Femur (tissue), 1 donor: Measurements from ENCODE around the gene MAP3K4.

Experiments used
- DNase-seq: peaks from one replicate; pipeline ENCODE4 v3.0.0-alpha.2; 2017

The MAP3K4 gene

DNA sequence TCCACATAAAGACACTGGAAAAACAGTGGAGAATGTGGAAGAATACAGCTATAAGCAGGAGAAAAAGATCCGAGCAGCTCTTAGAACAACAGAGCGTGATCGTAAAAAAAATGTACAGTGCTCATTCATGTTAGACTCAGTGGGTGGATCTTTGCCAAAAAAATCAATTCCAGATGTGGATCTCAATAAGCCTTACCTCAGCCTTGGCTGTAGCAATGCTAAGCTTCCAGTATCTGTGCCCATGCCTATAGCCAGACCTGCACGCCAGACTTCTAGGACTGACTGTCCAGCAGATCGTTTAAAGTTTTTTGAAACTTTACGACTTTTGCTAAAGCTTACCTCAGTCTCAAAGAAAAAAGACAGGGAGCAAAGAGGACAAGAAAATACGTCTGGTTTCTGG, 57.1 kb downstream of the MAP3K4 start:
- DNase-seq = peak; percentile 71

DNA sequence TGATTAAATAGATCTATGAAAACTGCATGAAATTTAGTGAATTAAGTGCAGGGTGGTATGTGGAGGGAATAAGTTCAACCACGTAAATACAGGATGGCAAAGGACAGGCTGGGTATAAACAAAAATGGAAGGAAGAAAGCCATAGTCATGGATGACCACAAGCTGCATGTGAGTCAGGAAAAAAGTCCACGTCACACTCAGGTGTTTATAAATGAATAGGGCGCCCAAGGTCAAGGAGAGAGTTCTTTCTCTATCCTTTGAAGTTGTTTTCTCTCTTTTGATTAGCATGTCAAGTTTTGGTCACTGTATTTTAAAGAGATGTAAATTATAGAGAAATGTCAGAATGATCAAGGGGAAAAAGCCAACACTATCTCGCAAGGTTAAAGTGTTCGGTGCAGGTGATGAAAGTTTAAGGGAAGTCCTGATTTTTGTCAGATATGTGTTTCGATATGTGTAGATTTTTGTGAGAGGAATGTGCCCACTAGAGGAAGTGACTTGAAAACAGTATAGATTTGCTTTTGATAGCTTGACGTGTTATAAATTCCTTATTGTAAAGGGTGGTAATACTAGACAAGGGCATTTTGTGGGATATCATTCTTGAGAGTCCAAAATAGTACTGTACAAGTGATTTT, 58.7 kb downstream of the MAP3K4 start:
- DNase-seq = no peak

DNA sequence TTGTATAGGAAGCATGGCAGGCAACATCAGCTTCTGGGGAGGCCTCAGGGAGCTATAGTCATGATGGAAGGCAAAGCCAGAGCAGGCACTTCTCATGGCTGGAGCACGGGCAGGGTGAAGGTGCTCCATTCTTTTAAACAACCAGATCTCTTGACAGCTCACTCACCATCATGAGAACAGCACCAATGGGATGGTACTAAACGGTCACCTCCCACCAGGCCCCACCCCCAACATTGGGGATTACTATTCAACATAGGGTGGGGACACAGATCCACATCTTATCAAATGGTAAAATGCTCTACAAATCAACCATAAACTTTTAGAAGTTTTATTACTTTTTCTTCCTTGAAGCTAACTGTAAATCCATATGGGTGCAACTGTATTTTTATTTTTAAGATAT, 61.5 kb downstream of the MAP3K4 start:
- no peak for DNase-seq

DNA sequence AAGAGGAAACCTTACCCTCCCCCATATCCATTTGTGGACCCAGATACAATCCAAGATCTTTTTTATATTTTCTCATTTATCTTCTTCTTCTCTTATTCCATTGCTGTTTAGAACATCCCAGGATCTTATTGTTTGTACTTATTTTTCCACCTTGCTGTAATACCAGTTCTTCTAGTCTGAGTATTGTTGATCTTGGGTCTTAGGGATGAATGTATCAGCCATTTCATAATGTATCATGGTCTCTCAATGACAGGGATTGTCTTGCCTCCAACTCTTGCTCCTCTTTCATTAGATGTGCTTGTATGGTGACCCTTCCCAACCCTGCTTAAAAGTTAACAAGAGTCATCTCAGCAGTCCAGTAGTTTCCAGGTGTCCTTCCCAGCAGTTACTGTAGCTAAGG, 63.3 kb downstream of the MAP3K4 start:
- no peak for DNase-seq

DNA sequence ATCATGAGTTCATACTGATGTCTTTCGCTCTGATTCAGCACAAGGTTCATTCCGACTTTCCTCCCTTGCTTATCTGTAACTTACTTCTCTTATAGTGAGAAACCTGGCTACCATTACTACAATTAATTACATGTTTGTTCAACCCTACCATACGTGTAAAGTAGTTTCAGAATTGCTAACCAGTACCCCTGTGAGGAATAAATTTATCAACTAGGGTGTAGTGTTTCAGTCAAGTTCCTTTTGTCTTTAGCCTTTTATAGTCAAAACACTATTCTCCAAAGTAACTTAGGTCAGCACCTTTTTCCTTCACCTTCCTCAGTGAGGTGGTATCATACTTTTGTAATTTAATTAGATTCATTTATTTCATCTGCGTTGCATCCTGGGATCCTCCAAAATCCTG, 64.9 kb downstream of the MAP3K4 start:
- DNase-seq = no peak

DNA sequence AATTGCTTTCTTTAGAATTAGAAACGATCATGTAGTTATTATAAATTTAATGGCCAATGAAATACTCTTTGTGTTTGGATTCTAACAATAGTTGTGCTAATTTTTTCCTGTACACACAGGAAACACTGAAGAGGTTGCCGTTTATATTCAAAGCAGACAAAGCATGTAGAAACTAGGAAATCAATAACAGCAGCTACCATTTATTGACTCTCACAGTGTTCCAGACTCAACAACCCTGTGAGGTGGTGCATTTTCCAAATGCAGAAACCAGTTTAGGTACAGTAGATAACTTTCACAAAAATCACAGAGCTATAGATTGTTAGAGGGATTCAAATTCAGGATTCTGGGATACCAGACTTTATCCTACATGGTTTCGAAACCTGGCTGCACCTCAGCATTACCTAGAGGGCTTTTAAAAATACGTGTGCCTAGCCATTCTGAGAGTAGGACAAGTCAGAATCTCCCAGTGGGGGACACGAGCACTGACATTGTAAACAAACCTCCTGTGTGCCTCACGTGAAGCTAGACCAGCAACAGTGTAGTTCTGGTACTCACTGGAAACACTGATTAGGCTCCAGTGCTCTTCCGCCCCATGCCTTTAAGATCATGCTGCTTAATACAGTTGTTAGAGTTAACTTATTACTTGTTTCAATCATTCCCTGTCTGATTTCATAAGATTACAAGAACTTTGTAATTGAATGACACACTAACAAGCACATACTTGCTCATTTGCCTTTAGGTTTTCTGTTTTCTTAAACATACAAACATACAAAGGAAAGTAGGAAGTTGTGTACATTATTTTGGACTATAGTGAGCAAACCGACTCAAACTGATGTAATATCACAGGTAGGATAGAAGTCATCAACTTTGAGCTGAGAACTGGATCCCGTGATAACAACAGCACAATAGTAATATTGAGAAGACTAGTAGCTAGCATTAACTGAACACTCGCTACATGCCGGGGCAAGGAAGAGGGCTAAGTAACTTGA, 65.8 kb downstream of the MAP3K4 start:
- DNase-seq = no peak

DNA sequence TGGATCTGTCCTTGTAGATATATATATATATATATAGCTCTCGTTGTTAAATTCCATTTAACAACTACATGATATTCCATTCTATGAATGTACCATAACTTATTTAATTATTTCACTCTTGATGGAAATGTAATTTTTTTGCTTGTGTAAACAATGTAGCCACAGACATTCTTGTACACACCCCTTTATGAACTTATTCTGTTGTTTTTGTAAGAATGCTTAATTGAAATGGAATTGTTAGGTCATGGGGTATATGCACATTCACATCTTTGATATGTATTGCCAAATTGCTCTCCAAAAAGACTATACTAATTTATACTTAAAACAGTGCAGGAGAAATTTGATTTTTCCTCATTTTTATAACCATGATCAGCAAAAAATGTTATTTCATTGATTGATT, 67.2 kb downstream of the MAP3K4 start:
- DNase-seq = no peak

DNA sequence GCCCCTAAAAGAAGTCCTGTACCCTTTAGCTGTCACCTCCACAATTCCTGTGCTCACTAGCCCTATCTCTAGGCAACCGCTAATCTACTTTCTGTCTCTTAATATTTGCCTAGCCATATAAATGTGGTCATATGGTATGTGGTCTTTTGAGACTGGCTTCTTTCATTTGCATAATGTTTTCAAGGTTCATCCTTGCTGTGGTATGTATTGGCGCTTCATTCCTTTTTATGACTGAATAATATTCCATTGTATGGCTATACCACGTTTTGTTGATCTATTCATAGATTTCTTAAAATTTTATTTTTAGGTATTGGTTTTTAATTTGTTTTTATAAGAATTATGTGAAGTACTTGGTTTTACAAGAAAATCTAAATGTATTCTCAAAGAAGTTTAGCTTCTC, 70.0 kb downstream of the MAP3K4 start:
- no peak for DNase-seq

DNA sequence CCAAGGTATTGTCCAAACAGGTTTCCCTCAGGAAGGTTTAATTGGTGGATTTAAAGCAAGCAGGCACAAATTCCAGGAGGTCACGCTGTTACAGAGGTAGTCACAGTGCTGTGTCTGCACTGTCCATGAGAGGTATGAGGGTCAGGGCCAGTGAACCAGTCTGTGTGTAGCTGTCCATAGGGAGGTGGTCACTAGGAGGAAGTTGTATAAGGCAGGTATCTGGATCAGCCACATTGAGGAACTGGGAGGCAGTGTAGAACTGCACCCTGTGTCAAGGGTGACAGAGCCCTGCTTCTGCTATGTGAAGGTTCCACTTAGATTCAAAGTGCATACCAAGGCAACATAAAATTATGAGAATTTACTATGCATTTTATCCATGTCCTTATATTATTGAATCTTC, 73.3 kb downstream of the MAP3K4 start:
- DNase-seq = no peak

DNA sequence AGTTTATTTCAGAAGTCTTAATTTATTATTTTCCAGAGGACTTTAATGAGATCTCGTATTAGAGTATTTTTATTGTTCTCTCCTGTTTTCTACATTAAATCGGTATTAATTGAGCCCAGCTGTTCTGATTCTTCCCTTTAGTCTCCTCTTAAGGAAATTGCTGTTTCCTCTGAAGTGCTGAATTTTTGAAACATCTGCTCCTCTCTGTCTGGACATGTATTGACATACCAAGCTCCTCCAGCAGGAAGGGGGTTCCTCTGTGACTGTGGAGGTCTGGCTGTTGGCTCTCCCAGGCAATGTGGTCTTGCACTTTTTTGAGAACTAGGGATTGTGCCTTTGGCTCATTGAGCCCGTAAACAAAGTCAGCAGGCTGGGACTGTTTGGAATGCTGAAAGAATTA, 74.9 kb downstream of the MAP3K4 start:
- DNase-seq = no peak

DNA sequence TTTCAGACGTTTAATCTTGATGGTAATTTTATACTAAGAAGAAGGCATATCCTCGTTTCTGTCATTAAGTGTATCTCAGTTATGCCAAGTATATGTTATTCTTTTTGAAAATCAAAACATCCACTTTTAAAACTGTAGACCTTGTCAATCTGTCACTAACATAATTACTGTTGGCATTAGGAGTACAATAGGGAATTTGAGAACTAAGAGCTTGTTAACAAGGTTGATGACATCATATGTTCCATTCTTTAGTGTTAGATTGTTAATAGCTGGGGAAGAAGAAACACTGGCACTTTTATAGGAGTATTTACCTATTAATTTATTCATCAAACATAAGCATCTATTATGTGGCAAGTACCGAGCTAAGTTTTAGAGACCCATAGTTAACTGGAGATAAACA, 76.2 kb downstream of the MAP3K4 start:
- no peak for DNase-seq

DNA sequence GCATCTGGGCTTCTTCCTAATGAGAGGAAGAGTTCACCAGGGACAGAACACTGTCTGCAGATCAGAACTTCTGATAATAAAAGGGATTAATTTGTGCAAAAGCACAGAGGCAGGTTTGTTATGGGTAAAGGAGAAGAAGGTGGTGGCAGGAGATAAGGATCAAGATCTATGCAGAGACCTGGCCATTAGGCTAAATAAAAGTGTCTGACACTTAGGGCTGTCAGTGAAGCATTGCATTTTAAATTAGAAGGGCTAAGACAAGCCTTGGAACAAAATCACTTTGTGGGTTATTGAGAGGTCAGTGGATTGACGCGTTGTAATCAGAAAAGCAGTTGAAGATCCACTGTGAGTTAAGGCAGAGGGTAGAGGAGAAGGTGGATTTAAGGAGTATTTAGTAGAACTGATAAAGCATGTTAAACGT, 76.8 kb downstream of the MAP3K4 start:
- no peak for DNase-seq

DNA sequence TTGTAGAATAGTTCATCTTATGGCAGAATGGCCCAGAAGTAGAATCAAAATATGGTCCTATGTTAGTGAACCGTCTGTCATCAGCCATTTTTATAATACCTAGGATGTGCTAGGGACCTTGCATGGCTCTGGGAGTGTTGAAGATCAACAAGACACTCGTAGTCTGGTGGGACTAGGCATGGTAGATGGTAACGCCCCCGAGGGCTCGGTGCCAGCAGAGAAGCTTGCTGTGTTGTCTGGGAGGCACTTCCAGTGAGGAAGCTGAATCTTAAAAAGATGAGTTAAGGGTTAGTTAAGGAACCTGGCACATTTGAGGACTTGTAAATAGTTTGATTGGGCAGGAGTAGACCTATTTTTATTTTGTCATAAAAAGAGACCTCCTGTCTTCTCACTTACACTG, 82.4 kb downstream of the MAP3K4 start:
- DNase-seq = no peak

DNA sequence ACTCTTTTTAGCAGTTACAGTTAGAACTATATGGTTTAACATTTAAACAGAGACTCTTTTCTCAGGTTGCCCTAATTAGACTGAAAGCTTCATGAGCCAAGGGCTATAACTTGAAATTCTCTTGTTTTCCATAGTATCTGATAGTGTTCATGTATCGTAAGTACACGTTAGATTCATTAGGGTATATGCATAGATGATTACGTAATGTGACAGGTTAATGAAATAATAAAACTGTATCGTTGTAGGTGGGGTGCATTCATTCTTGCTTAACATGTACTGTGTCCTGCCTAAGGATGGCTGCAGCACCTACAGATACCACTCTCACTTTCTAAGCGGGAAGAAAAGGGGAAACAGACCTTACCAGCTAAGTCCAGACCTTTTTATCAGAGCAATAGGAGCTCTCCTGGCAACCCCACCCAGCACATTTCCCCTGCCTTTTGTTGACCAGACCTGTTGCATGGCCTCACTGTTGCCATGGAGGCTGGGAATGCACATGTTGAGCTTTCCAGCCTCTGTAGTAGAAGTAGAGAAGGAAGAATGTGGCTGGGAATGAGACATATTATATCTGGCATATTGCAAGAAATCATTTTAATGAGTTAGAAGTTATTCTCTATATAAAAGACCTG, 83.0 kb downstream of the MAP3K4 start:
- DNase-seq = no peak

DNA sequence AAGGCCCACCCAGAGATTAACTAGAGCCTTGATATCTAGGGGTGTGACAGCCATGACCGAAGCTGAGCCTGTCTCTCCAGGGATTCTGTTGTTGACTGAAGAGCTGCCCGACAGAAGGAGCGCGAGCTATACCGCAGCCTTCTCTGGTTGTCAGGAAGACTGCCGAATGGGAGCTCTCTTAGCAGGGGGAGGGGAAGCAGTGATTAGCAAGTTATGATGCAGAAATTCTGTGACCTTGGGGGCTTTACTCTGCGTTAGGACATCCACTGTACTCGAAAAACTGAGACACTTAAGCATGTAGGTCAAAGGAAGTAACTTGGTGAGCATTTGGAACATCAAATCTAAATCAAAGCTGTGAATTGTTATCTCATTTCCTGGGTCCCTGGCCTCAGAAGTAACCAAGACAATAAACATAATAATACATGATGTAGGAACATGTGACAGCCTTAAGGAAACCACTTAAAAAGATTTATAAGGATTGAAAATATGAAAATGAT, 84.7 kb downstream of the MAP3K4 start:
- no peak for DNase-seq

DNA sequence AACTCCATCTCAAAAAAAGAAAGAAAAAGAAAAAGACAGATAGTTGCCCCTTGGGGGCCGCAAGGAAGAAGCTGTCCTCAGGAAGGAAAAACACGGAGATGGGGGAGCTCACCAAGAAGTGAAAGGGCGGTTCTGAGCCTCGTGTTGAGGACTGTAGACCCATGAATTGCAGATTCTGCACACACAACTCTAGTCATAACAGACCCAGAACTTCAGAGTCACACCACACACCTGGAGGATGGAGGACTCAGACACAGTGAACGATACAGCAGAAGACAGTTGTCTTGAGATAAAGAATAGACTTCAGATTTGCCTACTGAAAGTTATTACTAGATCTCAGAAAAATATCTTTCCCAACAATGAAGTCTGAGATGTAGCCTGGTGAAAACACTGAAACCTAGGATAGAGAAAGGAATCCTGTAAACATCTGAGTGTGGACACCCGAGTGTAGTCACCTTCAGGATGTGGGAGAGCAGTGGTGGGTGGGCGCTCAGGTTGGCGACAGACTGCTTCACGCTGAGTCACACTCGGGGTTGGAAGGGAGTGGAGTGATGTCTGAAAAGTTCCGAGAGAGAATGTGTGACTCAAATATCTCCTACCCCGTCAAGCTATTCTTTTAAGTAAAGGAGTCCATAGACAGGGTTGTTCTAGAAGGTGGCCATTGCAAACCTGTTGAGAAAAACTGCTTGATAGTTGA, 88.1 kb downstream of the MAP3K4 start:
- no peak for DNase-seq

DNA sequence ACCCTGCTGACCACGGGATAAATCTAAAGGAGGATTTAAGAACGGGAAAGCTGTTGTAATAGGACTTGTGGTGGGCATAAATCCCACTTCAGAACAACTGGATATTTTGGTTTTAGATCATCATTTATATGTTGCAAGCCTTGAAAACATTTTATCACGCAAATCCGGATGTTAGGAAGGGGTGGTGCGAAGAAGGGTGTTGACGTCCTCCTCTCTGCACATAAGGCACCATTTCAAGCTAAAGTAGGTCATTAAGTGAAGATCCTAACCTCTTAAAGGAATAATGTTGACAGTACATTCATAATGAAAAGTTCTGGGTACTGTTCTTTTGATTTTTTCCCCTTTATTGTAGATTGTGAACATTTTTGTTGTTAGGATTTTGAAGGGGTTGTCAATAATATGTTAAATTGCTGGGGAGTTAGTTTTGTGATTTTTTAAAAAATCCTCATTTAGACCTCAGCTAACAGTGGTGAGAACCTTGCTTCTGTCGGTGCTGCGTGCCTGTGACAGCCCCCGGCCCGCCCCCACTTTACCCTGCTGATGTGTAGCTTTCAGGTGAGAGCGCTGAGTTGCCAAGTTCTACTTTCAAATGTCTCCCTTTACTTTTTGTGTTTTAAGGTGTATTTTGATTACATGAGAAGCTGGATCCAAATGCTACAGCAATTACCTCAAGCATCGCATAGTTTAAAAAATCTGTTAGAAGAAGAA, 88.8 kb downstream of the MAP3K4 start:
- DNase-seq = no peak

DNA sequence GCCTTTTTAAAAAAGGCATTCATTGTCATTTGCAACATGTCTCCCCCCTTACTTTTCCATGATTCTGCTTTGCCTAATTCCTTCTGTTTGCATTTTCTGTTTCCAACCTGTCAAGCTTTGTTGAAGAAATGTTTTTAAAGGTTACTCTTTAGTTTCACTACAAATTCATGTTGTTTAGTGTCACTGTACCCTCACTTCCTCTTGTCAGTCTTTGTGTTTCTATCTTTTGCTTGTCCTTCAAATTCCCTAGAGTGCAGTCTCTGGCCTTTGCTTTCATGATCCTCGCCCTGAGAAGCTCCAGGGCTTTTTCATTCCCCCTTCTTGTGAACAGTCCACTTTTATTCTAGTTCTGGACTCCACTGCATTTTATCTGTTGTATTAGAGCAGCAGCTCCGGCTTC, 90.6 kb downstream of the MAP3K4 start:
- no peak for DNase-seq

DNA sequence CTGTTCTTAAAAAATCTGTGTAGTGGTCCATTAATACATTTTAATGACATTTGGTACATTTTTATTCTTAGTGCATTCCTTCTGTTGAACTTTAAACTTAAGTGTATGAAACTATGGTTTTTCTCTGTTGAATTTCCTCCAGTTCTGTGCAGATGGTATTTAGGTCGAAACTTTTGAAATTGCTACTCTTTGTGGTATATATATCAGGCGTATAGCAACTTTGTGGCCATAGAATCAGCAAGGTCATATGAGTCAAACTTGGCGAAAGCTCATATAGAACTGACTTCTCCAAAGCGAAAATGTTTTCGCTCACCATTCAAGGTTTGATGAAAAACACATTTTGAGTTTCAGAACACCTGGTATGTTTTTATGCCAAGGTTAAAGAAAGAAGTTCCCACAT, 93.7 kb downstream of the MAP3K4 start:
- no peak for DNase-seq

DNA sequence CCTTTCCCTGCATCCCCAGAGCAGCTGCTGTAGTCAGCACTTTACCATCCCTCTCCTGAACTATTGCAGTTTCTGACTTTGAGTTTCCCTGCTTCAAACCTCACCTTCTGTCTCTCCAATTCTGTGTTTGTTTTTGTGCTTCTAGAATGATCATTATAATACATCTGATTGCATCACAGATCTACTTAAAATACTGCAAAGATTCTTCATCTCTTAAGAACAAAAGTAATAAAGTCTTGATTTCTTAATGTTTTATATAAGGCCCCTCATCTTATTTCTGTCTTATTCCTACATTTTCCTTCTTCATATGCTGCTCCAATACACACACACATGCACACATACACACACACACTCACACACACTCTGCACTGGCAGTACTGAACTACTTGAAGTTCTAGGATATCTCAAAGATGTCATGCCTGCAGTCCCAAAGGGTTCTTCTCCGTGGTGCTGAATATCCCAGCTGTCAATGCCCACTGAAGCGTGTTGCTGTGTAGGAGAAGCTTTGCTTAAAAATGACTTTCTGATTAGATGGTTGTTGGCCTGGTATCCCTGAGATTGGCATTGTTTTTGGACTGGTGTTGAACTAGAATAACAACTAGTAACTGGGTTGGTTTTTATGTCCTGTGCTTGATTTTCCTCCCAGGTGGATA, 97.2 kb downstream of the MAP3K4 start:
- DNase-seq = no peak

DNA sequence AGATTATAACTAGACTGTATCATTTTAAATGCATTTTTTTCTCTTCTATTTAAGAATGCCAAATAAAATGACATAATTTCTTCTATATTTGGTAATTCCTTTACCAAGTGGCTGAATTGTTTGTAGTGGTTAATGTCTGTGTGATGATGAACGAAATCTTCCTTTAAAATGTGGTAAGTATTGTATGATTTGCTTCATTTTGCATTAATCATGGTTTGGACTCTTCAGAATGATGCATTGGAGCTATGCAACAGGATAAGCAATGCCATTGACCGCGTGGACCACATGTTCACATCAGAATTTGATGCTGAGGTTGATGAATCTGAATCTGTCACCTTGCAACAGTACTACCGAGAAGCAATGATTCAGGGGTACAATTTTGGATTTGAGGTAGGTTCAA, 99.6 kb downstream of the MAP3K4 start:
- no peak for DNase-seq
